Fibroblast of mammary gland (primary cell): ENCODE measurements around the gene ARID1B.

Experiments used
- DNase-seq: peaks from one replicate; pipeline ENCODE4 v3.0.0-alpha.2; 2010; ENCODE audit warnings: low read depth
- H3K4me3 ChIP-seq: 2 replicates; pipeline ENCODE4 v1.5.1; 2011; ENCODE audit warnings: low read depth, mild to moderate bottlenecking, low read length, moderate library complexity; ENCODE audit not compliant: control insufficient read depth
- CTCF ChIP-seq: conservative IDR thresholded peaks from 2 replicates; pipeline ENCODE4 v1.5.1; 2011; ENCODE audit warnings: low read depth, low read length, inconsistent platforms; ENCODE audit not compliant: control insufficient read depth, insufficient read depth

The ARID1B gene

GRCh38 chr6:156824142-156824541 is 47.0 kb downstream of the ARID1B start:
- H3K4me3 ChIP-seq, result no peak overlapping the region
- no peak for TF ChIP-seq CTCF
- no peak for DNase-seq

- no peak for DNase-seq
- no peak overlapping the region for H3K4me3 ChIP-seq
- TF ChIP-seq CTCF, result no peak
These were observed 48.3 kb downstream of the ARID1B start for GRCh38 chr6:156825475-156825874.

DNA sequence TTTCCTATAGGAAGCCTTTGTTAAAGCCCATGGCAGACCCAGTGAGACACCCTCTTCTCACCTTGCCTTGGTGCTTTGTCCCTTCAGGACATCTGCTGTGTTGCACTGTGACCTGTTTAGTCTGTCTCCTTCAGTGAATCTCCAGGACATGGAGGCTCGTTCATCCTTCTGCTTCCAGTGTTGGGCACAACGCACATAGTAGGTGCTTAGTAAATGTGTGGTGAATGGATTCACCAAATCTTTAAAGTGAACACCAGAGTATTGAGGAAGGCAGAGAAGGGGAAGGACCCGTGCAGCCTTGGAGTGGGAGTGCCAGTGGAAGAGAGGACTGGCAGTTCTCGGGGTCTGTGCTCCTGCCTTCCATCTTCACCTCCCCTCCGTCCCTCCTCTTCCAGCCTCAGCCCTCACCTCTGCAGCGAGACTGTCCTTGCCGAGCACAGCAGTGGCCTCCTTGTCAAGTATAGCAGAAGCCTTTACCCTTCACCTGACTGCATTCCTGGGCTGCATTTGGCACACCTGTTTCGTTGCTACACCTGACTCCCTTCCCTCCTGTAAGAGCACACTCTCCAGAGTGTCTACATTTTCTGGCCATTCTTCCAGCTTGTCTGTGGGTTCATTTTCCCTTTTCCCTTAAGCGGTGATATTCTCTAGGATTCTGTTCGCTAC is 49.2 kb downstream of the ARID1B start:
- no peak for TF ChIP-seq CTCF
- no peak for DNase-seq
- no peak overlapping the region for H3K4me3 ChIP-seq

GRCh38 chr6:156827382-156827781 is 50.2 kb downstream of the ARID1B start:
- H3K4me3 ChIP-seq, result no peak overlapping the region

GRCh38 chr6:156828280-156828703 is 51.1 kb downstream of the ARID1B start:
- TF ChIP-seq CTCF, result no peak
- peak overlapping the region; percentile 11 for H3K4me3 ChIP-seq
- peak; percentile 97 for DNase-seq

More at GRCh38 chr6:156827382-156827781, 50.2 kb downstream of the ARID1B start:
- no peak for TF ChIP-seq CTCF
- peak; percentile 92 for DNase-seq

DNA sequence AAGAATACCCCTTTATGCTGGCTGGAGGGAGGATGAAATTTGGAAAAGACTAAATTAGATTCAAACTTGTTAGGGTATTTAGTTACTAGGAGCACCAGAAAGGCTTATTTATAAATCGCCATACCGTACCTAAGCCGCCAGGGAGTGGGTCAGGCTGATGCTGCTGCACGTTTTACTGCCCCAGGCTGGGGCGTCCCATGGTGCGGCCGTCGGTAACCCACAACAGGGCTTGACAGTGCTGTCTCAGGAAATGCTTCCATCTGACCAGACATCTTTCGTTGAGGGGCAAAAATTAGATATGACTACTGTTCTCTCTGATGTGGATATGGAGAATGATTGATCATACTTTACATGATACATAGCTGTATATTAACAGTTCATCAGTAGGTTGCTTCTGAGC is 52.9 kb downstream of the ARID1B start:
- H3K4me3 ChIP-seq, result no peak overlapping the region
- TF ChIP-seq CTCF, result no peak
- no peak for DNase-seq

DNA sequence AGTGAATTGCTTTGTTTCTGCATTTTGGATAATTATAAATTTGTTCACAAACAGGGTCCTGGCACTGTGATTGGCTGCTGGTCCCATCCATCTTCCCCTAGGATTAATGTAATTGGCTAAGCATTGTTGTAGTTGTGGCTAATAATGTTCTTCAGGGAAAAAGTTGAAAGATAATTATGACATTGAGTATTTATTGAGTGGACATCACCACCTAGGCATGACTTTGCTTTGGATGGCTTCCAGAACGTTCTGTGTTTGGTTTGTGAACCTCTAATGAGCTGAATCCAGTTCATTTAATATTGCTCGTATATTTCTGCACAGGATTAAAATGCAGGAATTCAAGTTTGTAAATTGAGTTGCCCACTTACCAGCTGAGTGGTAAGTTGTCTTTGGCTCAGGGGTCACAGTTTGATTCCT is 55.1 kb downstream of the ARID1B start:
- H3K4me3 ChIP-seq, result no peak overlapping the region
- TF ChIP-seq CTCF, result no peak
- DNase-seq, result peak; percentile 84
